Psoas muscle (tissue), 8 donors: ENCODE results near the gene SLAMF6. TPM values are rescaled to one million over a fixed set of nuclear protein-coding genes. Genes with fewer than 3 reads are reported as not detected.

Experiments
- ATAC-seq, 4 donors: fragments of 200-7000 bp; cut with Tn5 transposase; one replicate each; pipeline ENCODE4 v1.9.1; 2020; ENCODE audit warnings: moderate library complexity in 3 of 4, mild to moderate bottlenecking in 2 of 4
- DNase-seq, 2 donors: peaks; one replicate each; pipeline ENCODE4 v3.0.0-alpha.2; 2020
- H3K27ac ChIP-seq: fragments of 200-600 bp; one replicate; pipeline ENCODE4 v1.8.0; 2022
- H3K27me3 ChIP-seq, 3 donors: fragments of 200-600 bp in 1 of 3; one replicate each; pipeline versions ENCODE4 v1.6.1 to v1.8.0; 2013 to 2022; ENCODE audit warnings: low read length in 2 of 3, mild to moderate bottlenecking in 2 of 3, moderate library complexity in 1 of 3; ENCODE audit not compliant: insufficient read depth in 3 of 3
- H3K36me3 ChIP-seq, 2 donors: fragments of 200-600 bp in 1 of 2; one replicate each; pipeline versions ENCODE4 v1.6.1 to v1.8.0; 2013 to 2022; ENCODE audit warnings: low read depth in 1 of 2, mild to moderate bottlenecking in 1 of 2, moderate library complexity in 1 of 2; ENCODE audit not compliant: insufficient read depth in 1 of 2
- H3K4me1 ChIP-seq: fragments of 200-600 bp; one replicate; pipeline ENCODE4 v1.8.0; 2022
- H3K4me3 ChIP-seq: fragments of 200-600 bp; one replicate; pipeline ENCODE4 v1.8.0; 2022; ENCODE audit warnings: mild to moderate bottlenecking
- H3K9me3 ChIP-seq: fragments of 200-600 bp; one replicate; pipeline ENCODE4 v1.8.0; 2022
- CTCF ChIP-seq: fragments of 200-600 bp; IDR thresholded peaks from one replicate; pipeline ENCODE4 v1.8.0; 2022; ENCODE audit warnings: antibody characterized with exemption
- WGBS, 3 donors: extraction: QIAGEN DNeasy Blood & Tissue Kit; methylation state at CpG; one replicate each; pipeline versions ENCODE4 v1.1.6 to v1.1.7; 2013; 5-methylcytosine and 5-hydroxymethylcytosine counted together
- intact Hi-C, 2 donors: fragments of 100-400 bp; cut with DNase I; formaldehyde crosslinking; loops; one replicate each; pipeline versions ENCODE4 v1.11.0 to v1.14.2; 2022
- polyA plus RNA-seq, 3 donors: library from polyadenylated mRNA; stranded (reverse); fragments of 200-250 nt; gene quantifications; one replicate each; pipeline ENCODE4 v1.2.3, GENCODE V29; 2013
- total RNA-seq, 4 donors: library from RNA; stranded (reverse); fragmentation: NEBNext Ultra II Directional in 2 of 4; extraction: Animal tissue kit (Norgen Biotek cat#: 25700) in 2 of 4; gene quantifications; one replicate each; pipeline versions ENCODE4 v1.2.1 to v1.2.4, GENCODE V29; 2021 to 2023
- donor health status: healthy with polysubstance abuse.
- donor health status: DM: no; HTN: no; CAD: no; lungs with moderate emphysema.
- donor health status: Bipolar disorder and iron deficiency.
- donor health status: healthy.
- donor health status: DM: yes; HTN: yes; CAD: no.
- donor health status: DM: no; HTN: no; CAD: no.
- donor health status: DM: no; HTN: no; CAD: no.
- donor health status: DM: yes; HTN: yes; CAD: no.

The SLAMF6 gene
- total and polyA plus RNA-seq, 7 donors = 0.08 to 0.34 (median 0.19) TPM; not detected in 1

- Histone ChIP-seq H3K36me3 (no peaks in the 10 kb centered on the region), H3K4me3 (no peak overlapping the region), H3K27ac (no peak overlapping the region), H3K9me3 (no peaks in the 10 kb centered on the region), H3K4me1 (no peaks in the 10 kb centered on the region), H3K27me3 (peaks cover 0 to 2% (median 0%) of the 10 kb centered on the region in 3 donors)
- intact Hi-C loops = no loop called here
- ATAC-seq (no peak), DNase-seq (no peak)
- 63 to 67% (median 67%) methylated on average over 2 of the region's 2 CpGs for WGBS, 3 donors
- TF ChIP-seq CTCF = no peak
These were observed 63.4 kb downstream of the SLAMF6 start for GRCh38 chr1:160459687-160460086.

- ATAC-seq (no peak), DNase-seq (no peak)
- H3K9me3 ChIP-seq = no peaks in the 10 kb centered on the region
- no peaks in the 10 kb centered on the region for H3K36me3 ChIP-seq
- no peaks in the 10 kb centered on the region for H3K4me1 ChIP-seq
- WGBS, 3 donors = 11 to 43% (median 37%) methylated on average over 2 of the region's 2 CpGs
- no peak overlapping the region for H3K4me3 ChIP-seq
- TF ChIP-seq CTCF = no peak
- H3K27ac ChIP-seq = no peak overlapping the region
- intact Hi-C loops = no loop called here
- peaks cover 0 to 2% (median 0%) of the 10 kb centered on the region in 3 donors for H3K27me3 ChIP-seq
These were observed 64.0 kb downstream of the SLAMF6 start for GRCh38 chr1:160459056-160459455.

GRCh38 chr1:160455153-160455517 is 67.9 kb downstream of the SLAMF6 start:
- DNase-seq (no peak), ATAC-seq (no peak)
- intact Hi-C loops = no loop called here
- WGBS, 3 donors = 91 to 97% (median 93%) methylated on average over 1 of the region's 1 CpG
- Histone ChIP-seq H3K27ac (no peak overlapping the region), H3K9me3 (no peaks in the 10 kb centered on the region), H3K4me1 (no peaks in the 10 kb centered on the region), H3K4me3 (no peak overlapping the region), H3K27me3 (no peaks in the 10 kb centered on the region), H3K36me3 (no peaks in the 10 kb centered on the region)
- no peak for TF ChIP-seq CTCF

GRCh38 chr1:160454371-160455152 is 68.5 kb downstream of the SLAMF6 start:
- no peaks in the 10 kb centered on the region for H3K4me1 ChIP-seq
- H3K9me3 ChIP-seq = no peaks in the 10 kb centered on the region
- no peak overlapping the region for H3K4me3 ChIP-seq
- H3K36me3 ChIP-seq = no peaks in the 10 kb centered on the region
- no peak for ATAC-seq
- WGBS, 3 donors = 82 to 87% (median 87%) methylated on average over 6 of the region's 6 CpGs
- no peak overlapping the region for H3K27ac ChIP-seq
- intact Hi-C loops = no loop called here
- no peaks in the 10 kb centered on the region for H3K27me3 ChIP-seq
- no peak for TF ChIP-seq CTCF
- no peak for DNase-seq

- WGBS, 3 donors = 55 to 65% (median 57%) methylated on average over 7 of the region's 7 CpGs
- no peaks in the 10 kb centered on the region for H3K36me3 ChIP-seq
- intact Hi-C loops = no loop called here
- no peaks in the 10 kb centered on the region for H3K27me3 ChIP-seq
- DNase-seq (no peak), ATAC-seq (no peak)
- no peaks in the 10 kb centered on the region for H3K9me3 ChIP-seq
- TF ChIP-seq CTCF = no peak
- no peak overlapping the region for H3K27ac ChIP-seq
- H3K4me1 ChIP-seq = no peaks in the 10 kb centered on the region
- H3K4me3 ChIP-seq = no peak overlapping the region
These were observed 69.6 kb downstream of the SLAMF6 start for GRCh38 chr1:160453443-160453842.
